HG03571 (cell line): Measurements from ENCODE around the gene YDJC.
A peak's percentile ranks its signal among the peaks of the same experiment; 100 is the strongest.
"Not testable (repeated sequence)": the region's sequence is repeated elsewhere in the genome, so short reads cannot be mapped to it uniquely, and the experiment has no call there.

Experiments used
- ATAC-seq: cut with Tn5 transposase; IDR thresholded peaks from one replicate; pipeline ENCODE4 v1.9.1; 2021; ENCODE audit not compliant: unreplicated experiment

The YDJC gene

GRCh38 chr22:21652010-21652546 is 22.3 kb upstream of the YDJC start:
- peak; percentile 80 for ATAC-seq

- peak; percentile 24 for ATAC-seq
Observed at GRCh38 chr22:21651521-21652009, 21.7 kb upstream of the YDJC start.

DNA sequence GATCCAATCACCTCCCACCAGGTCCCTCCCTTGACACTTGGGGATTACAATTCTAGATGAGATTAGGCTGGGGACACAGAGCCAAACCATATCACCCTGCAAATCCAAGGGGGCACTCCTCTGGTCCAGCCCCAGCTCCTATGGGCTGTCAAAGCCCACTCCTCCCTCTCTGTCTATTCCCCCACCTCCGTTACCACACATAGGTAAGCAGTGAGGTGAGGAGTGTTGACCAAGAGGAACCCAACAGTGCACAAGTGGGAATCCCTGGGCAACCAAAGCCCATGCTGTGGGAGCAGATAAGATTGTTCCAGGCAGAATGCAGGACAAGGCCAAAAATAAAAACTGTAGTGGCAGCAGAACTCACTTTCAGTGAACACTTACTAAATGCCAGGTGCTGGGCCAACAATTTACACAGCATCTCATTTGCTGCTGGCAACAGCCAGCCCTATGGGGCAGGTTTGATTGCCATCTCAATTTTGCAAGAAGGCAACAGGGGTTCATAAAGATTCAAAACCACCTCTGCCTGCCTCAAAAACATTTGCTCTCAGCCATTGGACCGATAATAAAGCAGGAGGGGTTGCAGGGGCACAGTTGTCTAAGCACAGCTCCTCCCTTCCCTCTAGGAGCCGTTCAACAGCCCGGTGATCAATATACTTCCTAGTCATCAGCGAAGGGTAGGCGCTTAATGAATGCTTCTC is 21.1 kb upstream of the YDJC start:
- ATAC-seq: no peak

DNA sequence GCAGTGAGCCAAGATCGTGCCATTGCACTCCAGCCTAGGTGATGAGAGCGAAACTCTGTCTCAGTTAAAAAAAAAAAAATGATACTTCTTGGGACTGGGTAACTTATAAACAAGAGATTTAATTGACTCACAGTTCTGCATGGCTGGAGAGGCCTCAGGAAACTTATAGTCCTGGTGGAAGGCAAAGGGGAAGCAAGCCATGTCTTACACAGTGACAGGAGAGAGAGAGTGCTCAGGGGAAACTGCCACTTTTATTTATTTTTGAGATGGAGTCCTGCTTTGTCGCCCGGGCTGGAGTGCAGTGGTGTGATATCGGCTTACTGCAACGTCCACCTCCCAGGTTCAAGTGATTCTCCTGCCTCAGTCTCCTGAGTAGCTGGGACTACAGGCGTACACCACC is 20.5 kb upstream of the YDJC start:
- no peak for ATAC-seq

- no peak for ATAC-seq
Observed at GRCh38 chr22:21646608-21647590, 17.1 kb upstream of the YDJC start.

DNA sequence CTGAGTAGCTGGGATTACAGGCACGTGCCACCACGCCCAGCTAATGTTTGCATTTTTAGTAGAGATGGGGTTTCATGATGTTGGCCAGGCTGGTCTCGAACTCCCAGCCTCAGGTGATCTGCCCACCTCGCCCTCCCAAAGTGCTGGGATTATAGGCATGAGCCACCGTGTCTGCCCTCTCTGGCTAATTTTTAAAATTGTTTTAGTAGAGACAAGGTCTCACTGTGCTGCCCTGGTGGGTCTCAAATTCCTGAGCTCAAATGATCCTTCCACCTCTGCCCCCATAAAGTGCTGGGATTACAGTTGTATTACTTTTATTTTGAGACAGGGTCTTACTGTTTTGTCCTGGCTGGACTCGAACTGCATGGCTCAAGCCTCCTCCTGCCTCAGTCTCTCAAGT is 15.7 kb upstream of the YDJC start:
- ATAC-seq: not testable (repeated sequence)

GRCh38 chr22:21643533-21644357 is 13.9 kb upstream of the YDJC start:
- no peak for ATAC-seq

GRCh38 chr22:21642584-21643448 is 13.0 kb upstream of the YDJC start:
- ATAC-seq: no peak

DNA sequence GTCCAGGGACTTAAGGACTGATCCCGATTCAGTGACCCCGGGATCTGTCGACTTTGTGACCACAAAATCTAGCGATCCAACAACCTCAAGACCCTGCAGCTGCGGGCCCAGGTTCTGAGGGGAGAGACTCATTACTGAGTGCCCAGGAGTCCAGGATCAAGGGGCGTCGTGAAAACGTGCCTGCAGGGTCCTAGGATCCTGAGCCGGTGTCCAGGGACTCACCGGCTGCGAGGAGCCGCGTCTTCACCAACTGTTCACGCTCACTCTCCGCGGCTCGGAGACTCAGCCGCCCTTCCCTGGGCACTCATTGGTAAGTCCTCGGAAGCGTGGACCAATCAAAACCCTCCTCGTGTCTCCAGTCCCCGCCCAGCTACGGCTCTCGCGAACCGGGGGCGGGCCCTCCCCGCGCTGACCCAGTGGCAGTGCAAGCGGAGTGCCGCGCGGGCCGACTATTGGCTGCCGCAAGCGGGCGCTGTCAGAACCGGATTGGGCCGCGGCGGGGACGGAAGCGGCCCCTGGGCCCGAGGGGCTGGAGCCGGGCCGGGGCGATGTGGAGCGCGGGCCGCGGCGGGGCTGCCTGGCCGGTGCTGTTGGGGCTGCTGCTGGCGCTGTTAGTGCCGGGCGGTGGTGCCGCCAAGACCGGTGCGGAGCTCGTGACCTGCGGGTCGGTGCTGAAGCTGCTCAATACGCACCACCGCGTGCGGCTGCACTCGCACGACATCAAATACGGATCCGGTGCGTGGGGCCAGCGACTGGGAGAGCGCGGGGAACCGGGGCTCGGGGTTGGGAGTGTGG is 12.2 kb upstream of the YDJC start, which contains the start of gene SDF2L1:
Gene SDF2L1 (plus strand): TSS at position 514 of the 795 bp plus-strand sequence. CDS start 35 bp downstream, at position 549.
- peak; percentile 87 for ATAC-seq

- no peak for ATAC-seq
Observed at GRCh38 chr22:21641417-21641788, 11.6 kb upstream of the YDJC start.

DNA sequence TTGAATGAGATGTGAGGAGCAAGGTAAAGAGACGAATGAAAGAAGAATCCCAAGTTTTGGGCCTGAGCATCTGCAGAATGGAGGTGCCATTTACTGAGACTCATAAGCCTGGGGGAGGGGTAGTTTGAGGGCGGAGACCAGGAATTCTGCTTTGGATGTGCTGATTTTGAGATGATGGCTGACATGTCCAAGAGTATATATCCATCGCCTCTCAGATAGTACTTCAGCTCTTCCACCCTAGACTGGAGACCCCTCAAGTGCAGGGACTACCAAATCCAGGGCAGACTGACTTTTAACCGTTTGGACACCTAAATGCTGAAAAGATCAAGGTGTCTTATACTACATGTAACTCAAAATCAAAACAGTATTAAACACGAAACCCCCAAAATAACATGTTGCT is 11.0 kb upstream of the YDJC start:
- no peak for ATAC-seq

DNA sequence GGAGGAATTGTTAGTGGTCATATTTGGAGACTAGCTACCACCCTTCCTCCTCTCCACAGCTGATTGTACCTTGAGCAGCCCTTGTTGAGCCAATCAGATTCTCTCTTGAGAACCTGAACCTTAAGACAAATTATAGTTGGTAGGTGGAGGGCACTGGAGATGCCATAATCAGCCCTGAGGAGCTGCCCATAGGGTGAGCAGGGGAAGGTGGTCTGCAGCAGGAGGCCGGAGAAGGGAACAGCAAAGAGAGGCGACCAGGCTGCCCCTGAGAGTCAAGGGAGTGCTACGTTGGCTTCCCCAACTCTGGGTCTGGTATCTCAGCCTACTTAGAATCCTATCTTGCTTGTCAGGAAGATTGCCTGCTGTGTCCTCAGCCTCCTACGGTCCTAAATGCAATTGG is 9.5 kb upstream of the YDJC start:
- ATAC-seq: no peak

DNA sequence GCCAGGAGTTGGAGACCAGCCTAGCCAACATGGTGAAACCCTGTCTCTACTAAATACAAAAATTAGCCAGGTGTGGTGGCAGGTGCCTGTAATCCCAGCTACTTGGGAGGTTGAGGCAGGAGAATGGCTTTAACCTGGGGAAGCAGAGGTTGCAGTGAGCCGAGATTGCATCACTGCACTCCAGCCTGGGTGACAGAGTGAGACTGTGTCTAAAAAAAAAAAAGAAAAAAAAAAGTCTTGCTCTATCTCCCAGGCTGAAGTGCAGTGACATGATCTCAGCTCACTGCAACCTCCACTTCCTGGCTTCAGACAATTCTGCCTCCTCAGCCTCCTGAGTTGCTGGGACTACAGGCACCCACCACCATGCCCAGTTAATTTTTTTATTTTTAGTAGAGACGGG is 7.6 kb upstream of the YDJC start:
- ATAC-seq: not testable (repeated sequence)

DNA sequence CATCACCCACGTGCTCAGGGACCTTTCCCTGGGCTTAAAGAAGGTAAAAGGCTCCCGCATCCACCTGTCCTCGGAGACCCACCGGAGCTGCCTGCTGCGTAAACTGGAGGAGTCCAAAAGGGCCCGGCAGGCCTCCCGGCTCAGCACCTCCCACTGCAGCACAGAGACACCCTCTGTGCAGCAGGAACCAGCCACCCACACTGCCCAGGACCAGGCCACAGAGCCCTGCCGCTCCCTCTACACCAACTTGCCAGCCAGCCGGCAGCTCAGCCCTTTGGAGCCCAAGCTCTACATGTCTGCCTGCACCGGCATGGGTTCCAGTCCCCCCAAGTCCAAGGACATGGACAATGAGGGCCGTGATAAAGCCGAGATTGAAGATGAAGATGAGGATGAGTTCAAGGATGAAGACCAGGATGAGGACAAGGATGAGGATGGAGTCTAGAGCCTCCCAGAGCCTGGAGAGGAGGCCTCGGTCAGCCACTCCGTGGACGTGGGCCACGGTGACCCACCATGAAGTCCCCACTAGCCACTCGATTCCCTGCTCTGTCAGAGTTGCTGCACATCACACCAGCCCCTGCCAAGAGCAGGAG is 6.9 kb upstream of the YDJC start:
- ATAC-seq: no peak

GRCh38 chr22:21635771-21636510 is 6.1 kb upstream of the YDJC start:
- ATAC-seq: no peak

- no peak for ATAC-seq
Observed at GRCh38 chr22:21634844-21635243, 5.0 kb upstream of the YDJC start.

DNA sequence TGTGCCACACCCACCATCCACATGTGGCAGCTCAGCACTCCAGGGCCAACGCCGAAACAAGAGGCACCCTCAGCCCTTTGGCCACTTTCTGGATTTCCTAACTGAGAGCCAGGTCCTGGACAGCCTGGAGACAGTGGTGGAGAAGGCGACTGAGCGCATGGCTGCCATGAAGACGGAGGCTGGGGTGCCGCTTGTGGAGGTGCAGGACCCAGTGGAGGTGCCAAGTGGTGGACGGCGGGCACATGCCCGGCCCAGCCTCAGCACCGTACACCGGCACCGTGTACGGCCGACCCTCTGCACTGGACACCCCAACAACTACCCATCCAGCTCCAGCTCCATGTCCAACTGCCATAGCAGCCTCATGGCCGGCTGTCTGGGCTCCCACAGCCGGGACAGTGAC is 4.3 kb upstream of the YDJC start:
- no peak for ATAC-seq

GRCh38 chr22:21633481-21633880 is 3.7 kb upstream of the YDJC start:
- no peak for ATAC-seq
